T-helper 2 cell treated with Interferon-gamma antibody and Interleukin-4, amounts not matched to agents 5 μg/mL and 100 μg/mL, for 36 hours (primary cell): ENCODE results near the gene B3GAT1.
"Not testable (repeated sequence)": the region's sequence is repeated elsewhere in the genome, so short reads cannot be mapped to it uniquely, and the experiment has no call there.

Experiments
- DNase-seq: peaks from one replicate; pipeline ENCODE4 v3.0.0; 2021; ENCODE audit warnings: low spot score
- H3K27ac Mint-ChIP-seq: one replicate; pipeline ENCODE4 v1.8.0; 2021; ENCODE audit warnings: mild to moderate bottlenecking, mixed read lengths
- H3K27me3 Mint-ChIP-seq: one replicate; pipeline ENCODE4 v1.8.0; 2021; ENCODE audit warnings: low read depth, mixed read lengths
- H3K36me3 Mint-ChIP-seq: one replicate; pipeline ENCODE4 v1.8.0; 2021; ENCODE audit warnings: low read depth, mixed read lengths
- H3K4me1 Mint-ChIP-seq: one replicate; pipeline ENCODE4 v1.8.0; 2021; ENCODE audit warnings: low read depth, mixed read lengths
- H3K4me3 Mint-ChIP-seq: one replicate; pipeline ENCODE4 v1.8.0; 2022; ENCODE audit warnings: mild to moderate bottlenecking, moderate library complexity, mixed read lengths
- H3K9me3 Mint-ChIP-seq: one replicate; pipeline ENCODE4 v1.8.0; 2021; ENCODE audit warnings: mixed read lengths

The B3GAT1 gene

DNA sequence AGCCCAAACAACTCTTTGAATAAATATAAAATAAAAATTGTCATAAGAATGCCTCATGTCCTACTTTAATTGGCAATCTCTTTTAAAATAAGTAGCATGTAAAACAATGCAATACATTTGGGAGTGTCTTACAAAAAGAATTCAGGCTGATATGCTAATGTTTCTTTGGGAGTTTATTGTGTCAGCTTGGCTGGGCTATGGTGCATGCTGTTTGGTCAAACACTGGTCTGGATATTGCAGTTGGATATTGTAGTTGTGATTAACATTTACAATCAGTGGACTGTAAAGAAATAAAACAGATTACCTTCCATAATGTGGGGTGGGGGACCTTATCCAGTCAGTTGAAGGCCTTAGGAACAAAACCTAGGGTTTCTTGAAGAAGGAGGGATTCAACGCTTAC is 37.0 kb upstream of the B3GAT1 start:
- H3K4me3 Mint-ChIP-seq: no peak overlapping the region
- no peak overlapping the region for H3K27ac Mint-ChIP-seq
- DNase-seq: no peak
- H3K27me3 Mint-ChIP-seq: no peaks in the 10 kb centered on the region
- no peaks in the 10 kb centered on the region for H3K36me3 Mint-ChIP-seq
- H3K9me3 Mint-ChIP-seq: peaks cover 6% of the 10 kb centered on the region
- no peaks in the 10 kb centered on the region for H3K4me1 Mint-ChIP-seq

GRCh38 chr11:134447696-134448095 is 35.7 kb upstream of the B3GAT1 start:
- Mint-ChIP-seq H3K9me3 (peaks cover 16% of the 10 kb centered on the region), H3K27ac (no peak overlapping the region)

DNA sequence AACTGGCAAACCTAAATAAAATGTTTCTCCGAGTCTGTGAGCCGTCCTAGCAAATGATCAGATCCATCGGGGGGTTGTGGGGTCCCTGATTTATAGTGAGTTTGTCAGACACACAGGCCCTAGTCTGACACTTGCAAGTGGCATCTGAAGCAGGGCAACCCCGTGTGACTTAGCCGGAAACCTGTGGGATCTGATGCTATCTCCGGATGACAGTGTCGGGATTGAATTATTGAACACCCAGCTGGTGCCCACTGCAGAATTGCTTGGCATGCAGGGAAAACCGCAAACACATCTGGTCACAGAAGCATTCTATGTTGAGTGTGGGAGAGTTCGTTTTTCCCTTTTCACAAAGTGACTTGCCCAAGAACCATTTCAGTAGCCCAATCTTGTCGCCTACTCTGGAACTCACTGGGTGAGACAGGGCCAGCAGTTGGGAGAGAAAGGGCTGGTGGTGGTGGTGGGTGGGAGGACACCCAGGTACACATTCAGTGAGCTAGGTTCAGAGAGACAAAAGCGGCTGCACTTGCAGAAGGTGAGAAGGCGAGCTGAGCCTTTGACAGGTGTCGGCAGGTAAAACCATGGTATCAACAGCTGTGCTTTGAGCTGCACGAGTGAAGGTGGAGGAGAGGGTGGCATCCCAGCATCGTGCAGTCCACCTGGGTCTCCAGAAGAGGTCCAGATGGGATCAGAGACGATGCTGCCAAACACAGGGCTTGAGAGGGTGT is 33.7 kb upstream of the B3GAT1 start:
- Mint-ChIP-seq H3K4me3 (no peak overlapping the region), H3K9me3 (peaks cover 17% of the 10 kb centered on the region), H3K36me3 (no peaks in the 10 kb centered on the region), H3K27ac (no peak overlapping the region), H3K27me3 (no peaks in the 10 kb centered on the region), H3K4me1 (no peaks in the 10 kb centered on the region)
- DNase-seq: no peak

More at GRCh38 chr11:134447696-134448095, 35.7 kb upstream of the B3GAT1 start:
- H3K4me3 Mint-ChIP-seq: no peak overlapping the region
- no peaks in the 10 kb centered on the region for H3K36me3 Mint-ChIP-seq
- H3K27me3 Mint-ChIP-seq: no peaks in the 10 kb centered on the region
- DNase-seq: no peak
- H3K4me1 Mint-ChIP-seq: no peaks in the 10 kb centered on the region

DNA sequence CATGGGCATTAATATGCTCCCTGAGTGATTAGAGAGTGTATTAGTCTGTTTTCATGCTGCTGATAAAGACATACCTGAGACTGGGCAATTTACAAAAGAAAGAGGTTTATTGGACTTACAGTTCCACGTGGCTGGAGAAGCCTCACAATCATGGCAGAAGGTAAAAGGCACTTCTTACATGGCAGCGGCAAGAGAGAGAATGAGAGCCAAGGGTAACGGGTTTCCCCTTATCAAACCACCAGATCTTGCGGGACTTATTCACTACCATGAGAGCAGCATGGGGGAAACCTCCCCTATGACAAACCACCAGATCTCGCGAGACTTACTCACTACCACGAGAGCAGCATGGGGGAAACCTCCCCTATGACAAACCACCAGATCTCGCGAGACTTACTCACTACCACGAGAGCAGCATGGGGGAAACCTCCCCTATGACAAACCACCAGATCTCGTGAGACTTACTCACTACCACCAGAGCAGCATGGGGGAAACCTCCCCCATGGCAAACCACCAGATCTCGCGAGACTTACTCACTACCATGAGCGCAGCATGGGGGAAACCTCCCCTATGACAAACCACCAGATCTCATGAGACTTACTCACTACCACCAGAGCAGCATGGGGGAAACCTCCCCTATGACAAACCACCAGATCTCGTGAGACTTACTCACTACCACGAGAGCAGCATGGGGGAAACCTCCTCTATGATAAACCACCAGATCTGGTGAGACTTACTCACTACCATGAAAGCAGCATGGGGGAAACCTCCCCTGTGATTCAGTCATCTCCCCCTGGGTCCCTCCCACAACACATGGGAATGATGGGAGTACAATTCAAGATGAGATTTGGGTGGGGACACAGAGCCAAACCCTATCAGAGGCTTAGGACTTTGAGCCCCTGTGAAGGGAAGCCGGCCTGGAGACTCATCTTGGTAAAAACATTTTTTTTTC is 32.4 kb upstream of the B3GAT1 start:
- H3K9me3 Mint-ChIP-seq: peaks cover 17% of the 10 kb centered on the region
- H3K27me3 Mint-ChIP-seq, H3K4me3 Mint-ChIP-seq, H3K36me3 Mint-ChIP-seq, H3K27ac Mint-ChIP-seq, H3K4me1 Mint-ChIP-seq, DNase-seq: not testable (repeated sequence)

DNA sequence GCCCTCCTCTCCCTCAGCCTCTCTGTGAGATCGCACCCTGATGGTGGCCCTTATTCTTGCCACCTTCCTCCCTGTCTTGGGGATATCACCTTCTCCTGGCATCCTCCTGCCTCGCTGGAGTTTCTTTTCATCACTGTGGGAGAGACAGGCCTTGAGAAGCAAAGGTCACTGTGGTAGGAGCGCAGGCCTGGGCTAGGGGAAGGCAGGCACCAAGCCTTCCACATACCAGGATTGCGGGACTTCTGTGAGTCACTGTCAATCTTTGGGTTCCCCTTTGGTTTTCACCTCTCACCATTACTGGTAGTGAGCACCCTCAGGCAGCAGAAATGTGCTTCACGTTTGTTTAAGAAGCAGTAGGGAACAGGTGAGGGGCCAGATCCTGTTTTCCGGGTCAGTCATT is 31.2 kb upstream of the B3GAT1 start:
- H3K4me1 Mint-ChIP-seq: no peaks in the 10 kb centered on the region
- no peak overlapping the region for H3K27ac Mint-ChIP-seq
- no peaks in the 10 kb centered on the region for H3K36me3 Mint-ChIP-seq
- H3K4me3 Mint-ChIP-seq: no peak overlapping the region
- DNase-seq: no peak
- no peaks in the 10 kb centered on the region for H3K27me3 Mint-ChIP-seq
- H3K9me3 Mint-ChIP-seq: peaks cover 17% of the 10 kb centered on the region

- no peak for DNase-seq
- H3K27ac Mint-ChIP-seq: no peak overlapping the region
- H3K4me3 Mint-ChIP-seq: no peak overlapping the region
- no peaks in the 10 kb centered on the region for H3K36me3 Mint-ChIP-seq
- H3K4me1 Mint-ChIP-seq: no peaks in the 10 kb centered on the region
- H3K9me3 Mint-ChIP-seq: peaks cover 17% of the 10 kb centered on the region
- no peaks in the 10 kb centered on the region for H3K27me3 Mint-ChIP-seq
Observed at GRCh38 chr11:134442246-134442645, 30.2 kb upstream of the B3GAT1 start.

- Mint-ChIP-seq H3K36me3 (no peaks in the 10 kb centered on the region), H3K4me1 (no peaks in the 10 kb centered on the region), H3K27ac (no peak overlapping the region), H3K9me3 (peaks cover 17% of the 10 kb centered on the region), H3K4me3 (no peak overlapping the region), H3K27me3 (no peaks in the 10 kb centered on the region)
- no peak for DNase-seq
Observed at GRCh38 chr11:134441706-134442105, 29.7 kb upstream of the B3GAT1 start.

DNA sequence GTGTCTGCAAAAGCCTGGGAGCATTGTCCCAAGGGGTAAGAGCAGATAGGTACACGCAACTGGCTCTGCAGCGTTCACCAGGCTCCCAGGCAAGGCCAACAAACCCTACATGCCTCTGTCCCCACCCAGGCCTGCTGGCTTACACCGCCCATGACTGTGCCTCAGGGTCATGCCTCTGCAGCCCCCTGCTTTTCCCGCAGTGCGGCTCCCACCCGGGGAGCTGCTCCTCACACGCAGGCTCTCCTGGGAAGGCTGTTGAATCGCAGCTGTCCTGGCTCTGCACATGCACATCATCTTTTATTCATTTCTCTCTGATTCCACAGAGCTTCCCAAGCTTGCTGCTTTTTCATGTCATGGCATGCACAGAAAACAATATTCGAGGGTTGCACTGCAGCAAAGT is 29.2 kb upstream of the B3GAT1 start:
- Mint-ChIP-seq H3K27ac (no peak overlapping the region), H3K36me3 (no peaks in the 10 kb centered on the region), H3K4me3 (no peak overlapping the region), H3K9me3 (peaks cover 17% of the 10 kb centered on the region), H3K4me1 (no peaks in the 10 kb centered on the region), H3K27me3 (no peaks in the 10 kb centered on the region)
- no peak for DNase-seq

DNA sequence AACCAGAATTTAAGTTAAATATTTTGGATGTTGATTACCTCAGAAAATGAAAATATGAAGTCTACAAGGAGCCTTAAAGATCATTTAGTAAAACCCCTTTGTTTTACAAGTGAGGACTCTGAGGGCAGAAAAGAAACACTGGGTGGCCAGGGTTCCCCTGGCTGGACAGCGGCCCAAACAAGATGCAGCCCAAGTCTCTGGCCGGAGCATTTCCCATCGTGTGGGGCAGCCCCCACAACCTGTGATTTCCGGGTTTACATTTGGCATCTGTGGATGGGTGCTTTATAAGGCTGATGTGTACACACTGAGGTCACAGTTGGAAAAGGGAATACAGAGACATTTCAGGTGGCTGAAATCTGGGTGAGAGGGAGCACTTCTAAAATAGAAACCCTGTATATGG is 28.8 kb upstream of the B3GAT1 start:
- Mint-ChIP-seq H3K4me1 (no peaks in the 10 kb centered on the region), H3K27me3 (no peaks in the 10 kb centered on the region), H3K9me3 (peaks cover 17% of the 10 kb centered on the region), H3K4me3 (no peak overlapping the region), H3K36me3 (no peaks in the 10 kb centered on the region), H3K27ac (no peak overlapping the region)
- no peak for DNase-seq

DNA sequence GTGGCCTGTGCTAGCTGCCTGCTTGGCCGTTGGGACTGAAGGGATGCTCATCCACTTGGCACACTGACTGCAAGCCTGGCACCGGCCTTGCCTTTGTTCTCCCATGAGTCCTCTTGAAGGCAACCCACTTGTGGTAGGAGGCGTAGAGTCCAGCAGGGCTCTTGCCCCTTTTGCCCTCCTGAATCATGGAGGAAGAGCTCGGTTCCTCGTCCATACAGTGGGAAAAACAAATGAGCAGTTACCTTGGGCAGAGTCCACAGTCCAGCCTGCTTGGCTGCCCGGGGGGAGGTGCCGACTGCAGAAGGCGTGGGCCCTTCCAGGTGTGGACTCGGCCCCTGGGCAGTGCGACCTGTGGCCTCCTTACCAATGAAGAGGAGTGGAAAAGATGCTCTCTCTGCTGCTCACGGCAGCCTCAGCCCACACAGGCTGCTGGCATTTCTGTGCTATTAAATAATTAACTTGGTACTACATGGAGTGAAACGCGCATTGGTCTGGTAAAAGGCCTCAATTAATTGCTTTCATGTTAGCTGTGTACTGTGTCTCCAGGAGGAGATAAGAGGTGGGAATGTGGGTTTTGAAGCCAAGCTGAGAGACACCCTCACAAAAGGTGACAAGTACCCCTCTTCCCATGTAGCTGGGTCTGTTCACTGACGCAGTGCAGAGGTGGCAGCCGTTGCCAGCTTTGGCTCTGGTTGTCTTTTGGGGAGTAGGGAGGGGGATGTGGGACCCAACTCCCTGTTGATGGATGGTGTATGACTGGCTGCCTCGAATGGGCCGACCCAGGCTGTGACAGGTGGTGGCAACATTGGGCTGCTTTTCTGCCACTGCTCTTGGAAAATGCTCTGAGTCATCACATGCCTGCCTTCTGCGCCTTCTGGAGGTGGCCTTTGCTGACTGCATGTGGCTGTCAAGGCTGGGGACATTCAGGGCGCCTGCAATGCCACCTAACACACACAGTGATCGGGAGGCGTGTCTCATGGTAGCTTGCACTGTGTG is 26.8 kb upstream of the B3GAT1 start:
- H3K27ac Mint-ChIP-seq: no peak overlapping the region
- H3K27me3 Mint-ChIP-seq: no peaks in the 10 kb centered on the region
- no peaks in the 10 kb centered on the region for H3K4me1 Mint-ChIP-seq
- H3K36me3 Mint-ChIP-seq: no peaks in the 10 kb centered on the region
- peaks cover 9% of the 10 kb centered on the region for H3K9me3 Mint-ChIP-seq
- DNase-seq: no peak
- H3K4me3 Mint-ChIP-seq: no peak overlapping the region

DNA sequence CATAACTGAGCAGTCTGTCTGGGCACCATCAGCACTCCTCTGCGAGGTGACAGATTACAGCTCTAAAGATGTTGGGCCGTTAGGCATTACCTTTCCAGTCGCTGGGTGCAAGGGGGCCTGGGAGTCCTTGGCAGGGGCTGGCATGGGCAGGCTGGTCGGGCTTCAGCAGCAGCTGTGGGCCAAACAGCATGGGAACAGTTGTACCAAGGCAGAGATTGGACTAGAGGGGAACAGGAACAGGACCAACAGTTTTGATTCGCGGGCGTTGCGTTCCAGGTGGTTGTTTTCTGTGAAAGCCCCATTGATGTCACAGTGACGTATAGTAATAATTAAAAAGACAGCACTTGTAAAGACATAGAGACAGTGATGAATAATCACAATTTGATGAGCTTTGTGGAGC is 25.8 kb upstream of the B3GAT1 start:
- H3K27ac Mint-ChIP-seq: no peak overlapping the region
- H3K9me3 Mint-ChIP-seq: peaks cover 1% of the 10 kb centered on the region
- H3K27me3 Mint-ChIP-seq: no peaks in the 10 kb centered on the region
- no peak overlapping the region for H3K4me3 Mint-ChIP-seq
- H3K36me3 Mint-ChIP-seq: no peaks in the 10 kb centered on the region
- H3K4me1 Mint-ChIP-seq: no peaks in the 10 kb centered on the region
- DNase-seq: no peak

DNA sequence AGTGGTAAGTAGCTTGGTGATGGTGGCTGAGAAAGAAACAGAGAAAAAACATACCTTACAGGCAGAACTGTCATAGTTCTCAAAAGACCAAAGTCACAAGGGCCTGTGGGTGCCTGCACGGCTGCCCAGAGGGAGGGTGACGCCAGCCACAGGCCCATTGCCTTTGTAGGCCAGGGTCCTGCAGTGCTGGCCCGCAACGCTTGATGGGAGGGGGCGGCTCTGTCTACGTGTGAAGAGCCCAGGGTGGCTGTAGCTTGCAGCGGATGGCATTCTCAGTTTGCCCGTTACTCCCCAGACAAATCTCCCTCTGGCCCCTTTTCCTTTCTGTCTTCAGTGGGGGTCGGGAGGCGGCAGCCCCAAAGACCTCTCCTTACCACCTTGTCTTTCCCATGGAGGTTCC is 24.7 kb upstream of the B3GAT1 start:
- no peaks in the 10 kb centered on the region for H3K27me3 Mint-ChIP-seq
- DNase-seq: no peak
- H3K9me3 Mint-ChIP-seq: no peaks in the 10 kb centered on the region
- H3K27ac Mint-ChIP-seq: no peak overlapping the region
- H3K4me1 Mint-ChIP-seq: no peaks in the 10 kb centered on the region
- H3K36me3 Mint-ChIP-seq: no peaks in the 10 kb centered on the region
- H3K4me3 Mint-ChIP-seq: no peak overlapping the region

DNA sequence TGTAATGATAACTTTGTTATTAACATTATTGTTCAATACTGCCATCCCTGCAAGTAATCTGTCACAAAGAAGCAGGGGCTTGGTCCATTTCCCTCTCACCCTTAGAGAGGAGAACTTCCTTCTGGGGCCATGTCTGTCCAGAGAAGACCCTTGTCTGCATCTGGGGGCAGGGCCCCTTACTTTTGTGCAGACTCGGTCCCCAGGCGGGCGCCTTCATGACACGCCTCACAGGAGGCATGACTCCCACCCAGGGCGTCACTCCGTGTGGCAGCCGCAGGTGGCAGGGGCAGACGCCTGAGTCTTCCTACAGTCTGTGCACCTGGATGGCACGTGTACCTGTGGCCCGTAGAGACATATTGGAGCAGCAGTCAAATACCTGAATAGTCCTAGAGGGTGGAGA is 21.8 kb upstream of the B3GAT1 start:
- H3K27ac Mint-ChIP-seq: no peak overlapping the region
- no peaks in the 10 kb centered on the region for H3K4me1 Mint-ChIP-seq
- peaks cover 3% of the 10 kb centered on the region for H3K27me3 Mint-ChIP-seq
- no peak overlapping the region for H3K4me3 Mint-ChIP-seq
- H3K9me3 Mint-ChIP-seq: no peaks in the 10 kb centered on the region
- DNase-seq: no peak
- no peaks in the 10 kb centered on the region for H3K36me3 Mint-ChIP-seq
